ENCODE measurements around the gene NLRP13.

Gene NLRP13

DNA sequence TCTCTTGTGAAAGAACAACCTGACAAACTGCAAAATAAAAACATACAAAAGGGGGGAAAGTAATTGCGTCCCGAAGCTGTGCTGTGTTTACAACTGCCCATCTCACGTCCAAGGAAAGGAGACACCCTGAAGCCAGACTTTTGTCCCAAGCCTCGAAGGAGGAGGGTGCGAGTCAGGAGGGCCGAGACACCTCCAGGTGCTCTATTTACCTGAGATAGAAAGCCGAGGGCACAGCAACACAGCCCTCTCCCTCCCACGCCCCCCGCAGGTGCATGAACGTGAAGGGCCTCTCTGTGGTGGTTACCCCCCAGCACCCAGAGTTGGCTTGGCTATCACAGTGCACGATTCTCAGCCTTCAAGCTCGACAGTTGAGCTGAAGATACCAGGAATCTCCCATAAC lies 33.2 kb downstream of the NLRP13 start:
- DNase-seq: no peak

DNA sequence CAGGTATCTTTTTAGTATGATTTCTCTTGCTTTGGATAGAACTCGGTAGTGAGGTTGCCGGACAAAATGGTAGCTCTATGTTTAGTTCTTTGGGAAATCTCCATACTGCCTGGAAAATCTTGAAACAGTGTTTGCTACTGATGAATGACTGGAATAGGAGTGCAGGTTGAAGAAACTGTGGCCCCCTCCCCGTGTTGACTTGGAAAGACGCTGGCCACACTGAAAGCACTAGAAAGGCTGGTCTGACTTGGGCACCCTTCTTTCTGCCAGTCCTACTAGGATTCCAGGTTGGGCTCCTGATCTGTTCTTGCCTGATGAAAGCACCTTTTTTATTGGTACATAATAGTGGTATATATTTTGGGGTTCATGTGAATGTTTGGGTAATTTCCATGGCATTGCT lies 49.5 kb downstream of the NLRP13 start:
- no peak for DNase-seq

DNA sequence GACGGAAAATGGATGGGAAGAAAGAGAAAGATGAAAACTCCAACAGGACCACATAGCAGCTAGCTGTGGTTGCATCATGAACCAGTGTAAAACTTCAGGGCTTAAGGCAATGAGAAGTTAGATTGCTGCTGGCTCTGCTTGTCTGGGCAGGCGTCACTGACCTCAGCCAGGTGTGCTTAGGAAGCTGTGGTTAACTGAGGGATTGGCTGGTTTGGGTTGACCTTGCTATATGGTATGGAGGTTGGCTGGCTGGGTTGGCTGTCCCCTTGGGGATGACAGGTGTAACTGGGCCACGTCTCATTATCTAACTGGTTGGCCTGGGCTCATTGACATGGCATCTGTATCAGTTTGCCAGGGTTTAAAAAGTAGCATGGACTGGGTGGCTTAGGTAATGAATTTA lies 54.9 kb downstream of the NLRP13 start:
- DNase-seq: no peak

DNA sequence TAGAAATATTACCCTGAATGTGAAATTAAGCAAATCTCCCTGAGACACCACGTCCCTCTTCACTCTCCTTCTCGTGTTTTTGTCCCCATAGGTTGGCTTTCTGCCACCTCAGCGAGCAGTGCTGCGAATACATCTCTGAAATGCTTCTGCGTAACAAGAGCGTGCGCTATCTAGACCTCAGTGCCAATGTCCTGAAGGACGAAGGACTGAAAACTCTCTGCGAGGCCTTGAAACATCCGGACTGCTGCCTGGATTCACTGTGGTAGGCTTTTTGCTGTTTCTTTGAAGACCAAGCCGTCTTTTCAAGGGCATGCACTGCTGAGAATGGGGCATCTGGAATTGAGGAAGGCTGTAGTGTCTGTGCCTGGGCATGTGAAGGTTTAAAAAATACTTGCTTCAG lies 61.4 kb downstream of the NLRP13 start:
- no peak for DNase-seq

DNA sequence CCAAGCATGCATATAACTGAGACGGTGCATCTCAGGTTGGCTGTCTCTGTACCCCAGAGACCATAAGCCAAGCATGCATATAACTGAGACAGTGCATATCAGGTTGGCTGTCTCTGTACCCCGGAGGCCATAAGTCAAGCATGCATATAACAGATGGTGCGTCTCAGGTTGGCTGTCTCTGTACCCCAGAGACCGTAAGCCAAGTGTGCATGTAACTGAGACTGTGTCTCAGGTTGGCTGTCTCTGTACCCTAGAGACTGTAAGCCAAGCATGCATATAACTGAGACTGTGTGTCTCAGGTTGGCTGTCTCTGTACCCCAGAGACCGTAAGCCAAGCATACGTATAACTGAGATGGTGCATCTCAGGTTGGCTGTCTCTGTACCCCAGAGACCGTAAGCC lies 65.0 kb downstream of the NLRP13 start:
- DNase-seq: peak; percentile 71

DNA sequence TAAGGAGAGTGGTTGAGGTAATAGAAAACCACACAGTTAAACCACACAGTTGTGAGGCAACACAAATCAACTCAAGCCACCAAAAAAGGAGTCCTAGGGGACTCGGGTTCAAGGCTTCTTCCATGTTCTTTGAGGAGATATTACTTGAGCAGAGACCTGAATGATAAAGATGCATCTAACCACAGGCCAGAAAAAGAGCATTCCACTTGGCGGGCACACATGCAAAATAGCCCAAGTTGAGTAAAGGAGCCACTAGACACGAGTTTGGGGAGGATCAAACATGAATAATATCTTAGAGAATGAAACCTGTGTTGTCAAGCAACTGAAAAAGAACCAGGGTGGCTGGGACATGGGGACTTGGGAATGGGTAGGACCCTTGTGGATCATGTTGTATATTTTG lies 65.6 kb downstream of the NLRP13 start:
- DNase-seq: no peak

DNA sequence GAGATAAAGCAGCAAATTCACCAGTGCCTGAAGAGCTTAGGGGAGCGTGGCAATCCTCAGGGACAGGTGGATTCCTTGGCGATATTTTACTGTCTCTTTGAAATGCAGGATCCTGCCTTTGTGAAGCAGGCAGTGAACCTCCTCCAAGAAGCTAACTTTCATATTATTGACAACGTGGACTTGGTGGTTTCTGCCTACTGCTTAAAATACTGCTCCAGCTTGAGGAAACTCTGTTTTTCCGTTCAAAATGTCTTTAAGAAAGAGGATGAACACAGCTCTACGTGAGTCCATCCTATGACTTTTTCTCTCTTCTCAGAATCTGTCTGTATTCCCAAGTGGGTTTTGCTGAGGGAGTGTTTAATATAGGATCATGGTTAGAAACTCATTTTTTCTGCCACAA lies 73.2 kb downstream of the NLRP13 start:
- DNase-seq: no peak

DNA sequence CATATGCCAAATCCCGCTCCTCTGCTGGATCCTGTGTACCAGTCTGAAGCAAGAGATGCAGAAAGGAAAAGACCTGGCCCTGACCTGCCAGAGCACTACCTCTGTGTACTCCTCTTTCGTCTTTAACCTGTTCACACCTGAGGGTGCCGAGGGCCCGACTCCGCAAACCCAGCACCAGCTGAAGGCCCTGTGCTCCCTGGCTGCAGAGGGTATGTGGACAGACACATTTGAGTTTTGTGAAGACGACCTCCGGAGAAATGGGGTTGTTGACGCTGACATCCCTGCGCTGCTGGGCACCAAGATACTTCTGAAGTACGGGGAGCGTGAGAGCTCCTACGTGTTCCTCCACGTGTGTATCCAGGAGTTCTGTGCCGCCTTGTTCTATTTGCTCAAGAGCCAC lies 73.7 kb downstream of the NLRP13 start:
- DNase-seq: no peak

DNA sequence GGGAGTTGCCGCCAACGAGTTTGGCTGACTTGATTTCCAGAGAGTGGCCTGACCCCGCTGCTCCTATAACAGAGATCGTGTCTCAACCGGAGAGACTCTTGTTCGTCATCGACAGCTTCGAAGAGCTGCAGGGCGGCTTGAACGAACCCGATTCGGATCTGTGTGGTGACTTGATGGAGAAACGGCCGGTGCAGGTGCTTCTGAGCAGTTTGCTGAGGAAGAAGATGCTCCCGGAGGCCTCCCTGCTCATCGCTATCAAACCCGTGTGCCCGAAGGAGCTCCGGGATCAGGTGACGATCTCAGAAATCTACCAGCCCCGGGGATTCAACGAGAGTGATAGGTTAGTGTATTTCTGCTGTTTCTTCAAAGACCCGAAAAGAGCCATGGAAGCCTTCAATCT lies 74.2 kb downstream of the NLRP13 start:
- DNase-seq: no peak

DNA sequence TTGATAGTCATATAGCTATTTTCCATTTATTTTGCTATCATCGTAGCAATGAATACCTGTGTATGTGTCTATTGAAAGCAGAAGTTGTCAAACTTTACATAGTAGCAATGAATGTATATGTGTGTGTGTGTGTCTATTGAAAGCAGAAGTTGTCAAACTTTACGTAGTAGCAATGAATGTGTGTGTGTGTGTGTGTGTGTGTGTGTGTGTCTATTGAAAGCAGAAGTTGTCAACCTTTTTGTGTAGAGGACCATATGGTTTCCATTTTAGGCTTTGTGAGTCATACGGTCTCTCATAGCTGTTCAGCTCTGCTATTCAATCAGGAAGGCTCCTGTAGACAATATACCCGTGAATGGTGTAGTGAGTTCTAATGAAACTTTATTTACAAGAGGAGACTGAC lies 75.0 kb downstream of the NLRP13 start:
- DNase-seq: no peak

DNA sequence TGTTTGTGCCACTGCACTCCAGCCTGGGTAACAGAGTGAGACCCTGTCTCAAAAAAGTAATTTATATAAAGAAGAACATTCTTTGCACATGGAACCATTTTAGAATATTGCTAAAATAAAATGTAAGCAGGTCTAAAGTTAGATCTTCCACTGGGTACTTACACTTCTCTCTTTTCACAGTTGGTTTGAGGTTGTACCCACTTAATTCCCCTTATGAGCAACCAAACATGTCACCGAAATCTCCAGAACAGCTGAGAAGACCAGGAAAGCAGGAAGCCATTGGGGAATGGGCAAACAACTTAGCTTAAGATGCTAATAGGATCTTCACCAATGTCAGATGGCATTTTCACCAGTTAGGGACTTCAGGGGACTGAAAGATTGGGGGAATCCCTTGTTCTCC lies 77.0 kb downstream of the NLRP13 start:
- no peak for DNase-seq

Measured in NCI-H2171 treated with DMSO at 0.1 percent for 48 hours (cell line).